Measurements from ENCODE around the gene SP2.

The SP2 gene

DNA sequence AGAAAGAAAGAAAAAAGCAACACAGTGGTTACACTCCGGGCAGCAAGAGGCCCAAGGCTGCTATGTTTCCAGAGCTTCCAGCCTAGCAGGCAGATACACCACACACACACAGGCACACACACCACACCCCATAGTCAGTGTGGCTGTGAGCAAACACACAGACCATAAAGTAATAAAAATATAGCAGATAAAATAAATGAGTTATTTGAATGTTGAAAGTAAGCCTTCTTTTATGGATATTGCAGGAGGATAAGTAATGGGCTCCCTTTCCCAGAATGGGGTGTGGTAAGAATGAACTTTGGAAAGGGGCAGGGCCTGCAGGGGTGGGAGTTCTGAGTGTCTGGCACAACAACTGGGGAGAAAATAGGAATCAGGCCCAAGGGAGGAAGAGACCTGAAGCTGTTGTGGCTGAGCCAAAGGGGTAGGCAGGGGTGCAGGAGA is 70.1 kb downstream of the SP2 start:
- TF ChIP-seq, protein P1, sequence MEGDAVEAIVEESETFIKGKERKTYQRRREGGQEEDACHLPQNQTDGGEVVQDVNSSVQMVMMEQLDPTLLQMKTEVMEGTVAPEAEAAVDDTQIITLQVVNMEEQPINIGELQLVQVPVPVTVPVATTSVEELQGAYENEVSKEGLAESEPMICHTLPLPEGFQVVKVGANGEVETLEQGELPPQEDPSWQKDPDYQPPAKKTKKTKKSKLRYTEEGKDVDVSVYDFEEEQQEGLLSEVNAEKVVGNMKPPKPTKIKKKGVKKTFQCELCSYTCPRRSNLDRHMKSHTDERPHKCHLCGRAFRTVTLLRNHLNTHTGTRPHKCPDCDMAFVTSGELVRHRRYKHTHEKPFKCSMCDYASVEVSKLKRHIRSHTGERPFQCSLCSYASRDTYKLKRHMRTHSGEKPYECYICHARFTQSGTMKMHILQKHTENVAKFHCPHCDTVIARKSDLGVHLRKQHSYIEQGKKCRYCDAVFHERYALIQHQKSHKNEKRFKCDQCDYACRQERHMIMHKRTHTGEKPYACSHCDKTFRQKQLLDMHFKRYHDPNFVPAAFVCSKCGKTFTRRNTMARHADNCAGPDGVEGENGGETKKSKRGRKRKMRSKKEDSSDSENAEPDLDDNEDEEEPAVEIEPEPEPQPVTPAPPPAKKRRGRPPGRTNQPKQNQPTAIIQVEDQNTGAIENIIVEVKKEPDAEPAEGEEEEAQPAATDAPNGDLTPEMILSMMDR (IDR thresholded peaks at IDR 0.05) = no peak
- Histone ChIP-seq H3K27ac (no peak overlapping the region), H3K9me3 (no peaks in the 10 kb centered on the region), H3K4me1 (ENCODE audit: control insufficient read depth in 1 of 2, insufficient read depth in 1 of 2, low read depth in 1 of 2, low read length in 1 of 2) (peaks cover 7 to 9% of the 10 kb centered on the region in 2 experiments), H3K4me3 (ENCODE audit: low read depth in 1 of 2, low read length in 1 of 2) (no peak overlapping the region), H3K27me3 (no peaks in the 10 kb centered on the region), H3K36me3 (no peaks in the 10 kb centered on the region)

DNA sequence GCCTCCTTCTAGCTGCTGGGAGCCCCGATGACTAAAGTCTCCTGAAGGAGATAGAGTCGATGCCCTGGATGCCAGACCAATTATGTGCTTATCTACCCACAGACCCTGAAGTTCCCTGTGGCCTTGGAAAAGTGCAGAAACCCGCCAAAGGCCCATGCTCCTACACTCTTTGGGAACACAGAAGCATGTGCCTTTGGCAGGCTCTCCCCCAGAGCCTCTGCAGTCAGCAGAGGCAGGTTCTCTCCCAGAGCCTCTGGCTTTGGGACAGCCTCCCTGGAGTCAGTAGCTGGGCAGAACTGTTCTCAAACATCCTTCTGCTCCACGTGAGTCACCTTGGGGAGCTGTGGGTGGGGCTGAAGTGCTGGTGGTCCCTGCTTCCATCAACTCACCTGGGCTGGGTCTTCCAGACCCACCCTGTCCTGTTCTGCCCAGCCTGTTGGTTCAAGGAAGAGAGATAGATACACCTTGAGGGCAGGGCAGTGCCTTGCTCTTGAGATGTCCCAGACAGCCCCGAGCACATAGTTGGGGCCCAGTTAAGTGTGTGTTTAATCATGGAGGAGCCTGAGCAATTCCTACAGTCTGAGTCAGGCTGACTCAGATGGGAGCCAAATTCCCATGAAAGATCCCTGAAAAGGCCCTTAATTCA is 71.7 kb downstream of the SP2 start:
- TF ChIP-seq, protein P1 (IDR thresholded peaks at IDR 0.05) = no peak
- Histone ChIP-seq H3K9me3 (no peaks in the 10 kb centered on the region), H3K27me3 (no peaks in the 10 kb centered on the region), H3K4me3 (ENCODE audit: low read depth in 1 of 2, low read length in 1 of 2) (no peak overlapping the region), H3K27ac (no peak overlapping the region), H3K36me3 (no peaks in the 10 kb centered on the region), H3K4me1 (ENCODE audit: control insufficient read depth in 1 of 2, insufficient read depth in 1 of 2, low read depth in 1 of 2, low read length in 1 of 2) (peaks cover 17 to 18% of the 10 kb centered on the region in 2 experiments)

DNA sequence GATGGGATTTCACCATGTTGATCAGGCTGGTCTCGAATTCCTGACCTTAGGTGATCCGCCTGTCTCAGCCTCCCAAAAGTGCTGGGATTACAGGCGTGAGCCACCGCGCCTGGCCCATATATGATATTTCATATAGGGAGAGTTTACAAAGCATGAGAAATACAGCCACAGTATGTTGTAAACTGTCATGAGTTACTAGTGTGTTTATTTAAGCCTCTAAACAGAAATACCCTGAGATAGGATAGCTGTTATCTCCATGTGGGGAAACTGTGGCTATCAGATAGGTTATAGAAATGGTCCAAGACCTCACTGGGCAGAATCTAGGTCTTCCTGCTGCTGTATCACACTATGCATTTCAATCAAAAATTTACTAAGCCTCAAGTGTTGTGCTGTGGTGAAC is 72.8 kb downstream of the SP2 start:
- TF ChIP-seq, protein P1 (IDR thresholded peaks at IDR 0.05) = no peak
- Histone ChIP-seq H3K27me3 (no peaks in the 10 kb centered on the region), H3K36me3 (peaks cover 7% of the 10 kb centered on the region), H3K4me1 (ENCODE audit: control insufficient read depth in 1 of 2, insufficient read depth in 1 of 2, low read depth in 1 of 2, low read length in 1 of 2) (peaks cover 17 to 18% of the 10 kb centered on the region in 2 experiments), H3K27ac (no peak overlapping the region), H3K9me3 (no peaks in the 10 kb centered on the region), H3K4me3 (ENCODE audit: low read depth in 1 of 2, low read length in 1 of 2) (no peak overlapping the region)

DNA sequence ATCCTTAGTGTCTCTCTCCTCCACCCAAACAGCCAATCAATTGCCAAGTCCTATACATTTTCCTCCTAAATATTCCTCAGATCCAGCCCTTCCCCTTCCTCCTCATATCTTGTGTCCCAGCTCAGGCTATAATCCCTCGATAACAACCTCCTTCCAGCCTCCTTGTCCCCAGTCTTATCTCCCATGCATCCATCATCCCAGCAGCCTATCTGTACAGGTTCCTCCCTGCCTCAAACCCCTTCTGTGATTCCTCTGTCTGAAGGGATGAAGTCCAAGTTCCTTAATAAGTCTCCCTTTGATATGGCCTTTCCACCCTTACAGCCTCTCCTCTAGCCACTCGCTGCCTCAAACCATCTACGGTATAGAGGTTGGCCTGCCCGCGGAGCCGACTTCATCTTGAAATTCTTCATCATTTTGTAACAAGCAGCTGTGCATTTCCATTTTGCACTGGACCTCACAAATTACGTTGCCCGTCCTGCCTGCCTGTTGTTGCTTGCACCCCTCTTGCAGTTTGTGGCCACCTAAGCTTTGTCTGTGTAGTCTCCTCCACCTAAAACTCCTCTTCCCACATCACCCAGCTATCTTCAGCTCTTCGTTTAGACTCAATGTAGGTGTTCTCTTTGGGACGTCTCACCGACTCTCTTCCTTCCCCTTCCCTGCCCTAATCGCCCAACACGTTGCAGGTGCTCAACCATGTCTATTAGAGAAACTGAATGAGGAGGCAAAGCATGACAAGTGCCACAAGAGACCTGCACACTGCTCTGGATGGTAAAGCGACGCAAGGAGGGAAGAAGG is 74.1 kb downstream of the SP2 start:
- Histone ChIP-seq H3K36me3 (peaks cover 20% of the 10 kb centered on the region), H3K9me3 (no peaks in the 10 kb centered on the region), H3K27ac (peak overlapping the region; percentile 83), H3K4me3 (ENCODE audit: low read depth in 1 of 2, low read length in 1 of 2) (peak overlapping the region; percentile 93 to 96), H3K27me3 (no peaks in the 10 kb centered on the region), H3K4me1 (ENCODE audit: control insufficient read depth in 1 of 2, insufficient read depth in 1 of 2, low read depth in 1 of 2, low read length in 1 of 2) (peaks cover 17 to 18% of the 10 kb centered on the region in 2 experiments)
- TF ChIP-seq, protein P1 (IDR thresholded peaks at IDR 0.05) = no peak

DNA sequence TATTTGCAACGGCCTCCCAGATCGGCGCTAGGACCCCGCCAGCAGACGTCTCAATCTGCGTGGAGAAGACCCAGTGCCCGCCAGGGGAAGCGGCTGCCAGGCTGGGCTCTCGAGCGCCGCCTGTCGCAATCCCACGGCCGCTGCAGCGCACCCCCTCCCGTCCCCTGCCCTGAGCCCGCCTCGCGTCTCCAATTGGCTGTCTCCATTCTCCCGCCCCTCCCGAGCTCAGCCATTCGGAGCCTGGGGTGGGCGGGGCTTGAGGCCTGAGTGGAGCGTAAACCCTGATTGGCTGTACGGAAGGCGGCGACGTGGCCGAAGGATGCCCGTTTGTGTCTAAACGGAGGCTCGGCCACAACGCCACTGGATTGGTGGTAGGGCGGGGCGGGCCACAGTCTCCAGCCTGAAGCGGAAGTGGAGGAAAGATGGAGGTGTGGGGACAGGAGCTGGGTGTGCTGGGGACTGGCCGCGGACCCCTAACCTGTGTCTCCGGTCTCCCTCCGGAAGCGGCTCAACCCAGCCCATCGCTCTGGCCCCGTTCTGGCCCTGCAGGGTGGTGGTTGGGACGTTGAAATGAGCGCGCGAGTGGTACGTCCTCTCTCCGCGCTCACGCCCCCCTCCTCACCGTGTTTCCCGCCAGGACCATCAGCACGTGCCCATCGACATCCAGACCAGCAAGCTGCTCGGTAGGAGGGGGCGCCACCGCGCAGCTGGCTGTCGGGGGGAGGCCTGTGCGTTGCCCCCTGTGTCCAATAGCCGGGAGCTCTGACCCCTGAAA is 74.9 kb downstream of the SP2 start, which contains the start of gene CDK5RAP3:
Gene CDK5RAP3 (plus strand): TSS at position 389 of the 775 bp plus-strand sequence. CDS start 34 bp downstream, at position 423.
- H3K4me1 ChIP-seq (ENCODE audit: control insufficient read depth in 1 of 2, insufficient read depth in 1 of 2, low read depth in 1 of 2, low read length in 1 of 2) = peaks cover 17 to 18% of the 10 kb centered on the region in 2 experiments
- peak within 1 kb of the TSS; percentile 83 for H3K27ac ChIP-seq
- H3K36me3 ChIP-seq = peaks cover 27% of the 10 kb centered on the region
- H3K9me3 ChIP-seq = no peaks in the 10 kb centered on the region
- TF ChIP-seq, protein P1 (IDR thresholded peaks at IDR 0.05) = peak; percentile 100
- peak within 1 kb of the TSS; percentile 93 to 96 for H3K4me3 ChIP-seq (ENCODE audit: low read depth in 1 of 2, low read length in 1 of 2)
- no peaks in the 10 kb centered on the region for H3K27me3 ChIP-seq

All from neutrophil (primary cell).